Measurements from ENCODE around the gene GRID2. TPM values are rescaled to one million over a fixed set of nuclear protein-coding genes. Genes with fewer than 3 reads are reported as not detected.

The GRID2 gene
- total RNA-seq, 1 experiment from 2014 or later = 2.2 TPM

DNA sequence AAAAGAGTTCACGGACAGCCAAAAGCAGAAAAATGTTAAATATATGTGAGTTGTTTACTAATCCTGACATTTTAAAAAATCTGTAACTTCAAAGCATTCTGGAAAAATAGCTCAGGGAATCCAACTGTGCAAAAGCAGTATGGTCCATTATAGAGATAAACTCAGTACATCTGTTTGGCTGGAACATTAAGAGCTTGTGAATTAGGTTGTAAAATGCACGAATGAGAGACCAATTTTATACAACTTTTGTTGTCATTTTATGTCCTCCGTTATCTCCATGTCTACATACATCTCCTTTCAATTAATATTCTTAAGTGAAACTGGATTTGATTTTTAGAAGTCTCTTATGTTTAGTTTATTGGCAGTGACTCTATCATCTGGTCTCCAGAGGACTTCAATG is 1157.8 kb downstream of the GRID2 start:
- BruUV-seq (replicated peaks) = no TSS peak
- no peaks in the 10 kb centered on the region for H3K27me3 ChIP-seq (ENCODE audit: low read length)
- no peaks in the 10 kb centered on the region for H3K79me2 ChIP-seq (ENCODE audit: low read length)
- no peak overlapping the region for H3K4me3 ChIP-seq (ENCODE audit: low read length)
- intact Hi-C loops (cut with micrococcal nuclease) = no loop called here
- H4K20me1 ChIP-seq (ENCODE audit: low read length) = no peaks in the 10 kb centered on the region
- H3K9ac ChIP-seq (ENCODE audit: low read length) = no peak overlapping the region
- ChIA-PET CTCF (no interaction called here), POLR2A (ENCODE audit: unreplicated experiment) (no interaction called here)
- TF ChIP-seq, protein P1, sequence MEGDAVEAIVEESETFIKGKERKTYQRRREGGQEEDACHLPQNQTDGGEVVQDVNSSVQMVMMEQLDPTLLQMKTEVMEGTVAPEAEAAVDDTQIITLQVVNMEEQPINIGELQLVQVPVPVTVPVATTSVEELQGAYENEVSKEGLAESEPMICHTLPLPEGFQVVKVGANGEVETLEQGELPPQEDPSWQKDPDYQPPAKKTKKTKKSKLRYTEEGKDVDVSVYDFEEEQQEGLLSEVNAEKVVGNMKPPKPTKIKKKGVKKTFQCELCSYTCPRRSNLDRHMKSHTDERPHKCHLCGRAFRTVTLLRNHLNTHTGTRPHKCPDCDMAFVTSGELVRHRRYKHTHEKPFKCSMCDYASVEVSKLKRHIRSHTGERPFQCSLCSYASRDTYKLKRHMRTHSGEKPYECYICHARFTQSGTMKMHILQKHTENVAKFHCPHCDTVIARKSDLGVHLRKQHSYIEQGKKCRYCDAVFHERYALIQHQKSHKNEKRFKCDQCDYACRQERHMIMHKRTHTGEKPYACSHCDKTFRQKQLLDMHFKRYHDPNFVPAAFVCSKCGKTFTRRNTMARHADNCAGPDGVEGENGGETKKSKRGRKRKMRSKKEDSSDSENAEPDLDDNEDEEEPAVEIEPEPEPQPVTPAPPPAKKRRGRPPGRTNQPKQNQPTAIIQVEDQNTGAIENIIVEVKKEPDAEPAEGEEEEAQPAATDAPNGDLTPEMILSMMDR (conservative IDR thresholded peaks at IDR 0.05; ENCODE audit: low read depth, low read length) = no peak
- TF ChIP-seq EZH2phosphoT487 (IDR thresholded peaks at IDR 0.05; ENCODE audit: borderline replicate concordance, low read length) (no peak), EZH2 (IDR thresholded peaks at IDR 0.05; ENCODE audit: low read length, unreplicated experiment) (no peak)
- no peaks in the 10 kb centered on the region for H3K9me3 ChIP-seq (ENCODE audit: low read length)
- H3F3A ChIP-seq (ENCODE audit: low read length, unreplicated experiment) = no peaks in the 10 kb centered on the region
- no peak overlapping the region for H3K4me2 ChIP-seq (ENCODE audit: low read length)
- ATAC-seq (no peak), DNase-seq (no peak)
- H3K4me1 ChIP-seq (ENCODE audit: insufficient read depth, low read length) = no peaks in the 10 kb centered on the region
- no peaks in the 10 kb centered on the region for H3K36me3 ChIP-seq (ENCODE audit: low read depth, low read length)
- no peak overlapping the region for H2AFZ ChIP-seq (ENCODE audit: low read length)
- H3K27ac ChIP-seq (ENCODE audit: low read length) = no peak overlapping the region
- H3K9me2 ChIP-seq (replicated peaks; ENCODE audit: low read length) = no peaks in the 10 kb centered on the region

DNA sequence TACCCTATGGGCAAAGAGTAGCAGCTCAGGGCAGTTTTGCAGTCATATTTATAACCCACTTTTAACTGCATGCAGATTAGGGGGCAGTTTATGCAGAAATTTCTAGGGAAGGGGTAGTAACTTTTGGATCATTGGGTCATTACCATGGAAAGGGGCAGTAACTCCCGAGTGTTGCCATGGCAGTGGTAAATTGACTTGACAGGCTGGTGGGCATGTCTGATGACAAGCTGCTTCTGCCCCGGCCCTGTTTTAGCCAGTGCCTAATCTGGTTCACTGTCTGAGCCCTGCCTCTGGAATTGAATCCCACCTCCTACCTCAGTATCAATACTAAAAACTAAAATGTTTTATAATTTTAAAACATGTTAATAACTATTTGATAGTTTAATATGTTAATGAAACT is 1162.7 kb downstream of the GRID2 start:
- DNase-seq (no peak), ATAC-seq (no peak)
- Histone ChIP-seq H3K27me3 (ENCODE audit: low read length) (no peaks in the 10 kb centered on the region), H2AFZ (ENCODE audit: low read length) (no peak overlapping the region), H4K20me1 (ENCODE audit: low read length) (no peaks in the 10 kb centered on the region), H3K9me2 (replicated peaks; ENCODE audit: low read length) (no peaks in the 10 kb centered on the region), H3K9me3 (ENCODE audit: low read length) (no peaks in the 10 kb centered on the region), H3F3A (ENCODE audit: low read length, unreplicated experiment) (no peaks in the 10 kb centered on the region), H3K9ac (ENCODE audit: low read length) (no peak overlapping the region), H3K27ac (ENCODE audit: low read length) (no peak overlapping the region), H3K79me2 (ENCODE audit: low read length) (no peaks in the 10 kb centered on the region), H3K36me3 (ENCODE audit: low read depth, low read length) (no peaks in the 10 kb centered on the region), H3K4me1 (ENCODE audit: insufficient read depth, low read length) (no peaks in the 10 kb centered on the region), H3K4me3 (ENCODE audit: low read length) (no peak overlapping the region), H3K4me2 (ENCODE audit: low read length) (no peak overlapping the region)
- ChIA-PET CTCF (no interaction called here), POLR2A (ENCODE audit: unreplicated experiment) (no interaction called here)
- intact Hi-C loops (cut with micrococcal nuclease) = no loop called here
- TF ChIP-seq, protein P1 (conservative IDR thresholded peaks at IDR 0.05; ENCODE audit: low read depth, low read length) = no peak
- TF ChIP-seq EZH2 (IDR thresholded peaks at IDR 0.05; ENCODE audit: low read length, unreplicated experiment) = no peak
- no peak for TF ChIP-seq EZH2phosphoT487 (IDR thresholded peaks at IDR 0.05; ENCODE audit: borderline replicate concordance, low read length)
- no TSS peak for BruUV-seq (replicated peaks)

DNA sequence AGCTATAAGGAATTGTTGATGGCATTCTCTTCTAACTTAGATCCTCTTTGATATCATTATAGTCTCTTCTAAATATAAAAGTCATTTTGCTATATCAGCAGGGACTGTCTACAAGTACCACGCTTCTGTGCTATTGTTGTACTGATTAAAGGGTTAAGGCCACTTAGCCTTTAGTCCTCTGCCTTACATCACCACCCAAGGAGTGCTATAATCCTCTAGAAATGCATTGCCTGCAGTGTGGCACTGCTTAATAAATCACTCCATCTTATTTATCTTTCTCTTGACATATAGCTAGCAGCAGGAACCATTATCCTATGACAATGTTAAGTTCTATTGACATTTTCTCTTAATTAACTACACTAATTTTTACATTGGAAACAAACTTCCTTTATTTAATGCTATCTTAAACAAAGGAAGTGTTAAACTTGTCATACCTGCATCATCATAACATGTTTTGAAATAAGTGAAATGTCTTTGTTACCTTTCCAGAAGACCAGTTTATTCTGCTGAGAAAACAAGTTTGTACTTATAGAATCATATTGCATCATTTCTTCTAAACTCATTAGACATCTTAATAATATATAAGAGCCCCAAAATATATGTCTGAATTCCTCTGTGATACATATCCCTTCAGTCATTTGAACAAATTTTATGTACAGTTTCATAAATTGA is 1163.9 kb downstream of the GRID2 start:
- no peaks in the 10 kb centered on the region for H3K36me3 ChIP-seq (ENCODE audit: low read depth, low read length)
- H3K27ac ChIP-seq (ENCODE audit: low read length) = no peak overlapping the region
- H3K4me2 ChIP-seq (ENCODE audit: low read length) = no peak overlapping the region
- BruUV-seq (replicated peaks) = no TSS peak
- H4K20me1 ChIP-seq (ENCODE audit: low read length) = no peaks in the 10 kb centered on the region
- no peak overlapping the region for H3K4me3 ChIP-seq (ENCODE audit: low read length)
- no peak for TF ChIP-seq EZH2phosphoT487 (IDR thresholded peaks at IDR 0.05; ENCODE audit: borderline replicate concordance, low read length)
- no peak for TF ChIP-seq EZH2 (IDR thresholded peaks at IDR 0.05; ENCODE audit: low read length, unreplicated experiment)
- TF ChIP-seq, protein P1 (conservative IDR thresholded peaks at IDR 0.05; ENCODE audit: low read depth, low read length) = no peak
- H3K9ac ChIP-seq (ENCODE audit: low read length) = no peak overlapping the region
- no peaks in the 10 kb centered on the region for H3K27me3 ChIP-seq (ENCODE audit: low read length)
- H2AFZ ChIP-seq (ENCODE audit: low read length) = no peak overlapping the region
- H3F3A ChIP-seq (ENCODE audit: low read length, unreplicated experiment) = no peaks in the 10 kb centered on the region
- no peaks in the 10 kb centered on the region for H3K79me2 ChIP-seq (ENCODE audit: low read length)
- H3K4me1 ChIP-seq (ENCODE audit: insufficient read depth, low read length) = no peaks in the 10 kb centered on the region
- ChIA-PET POLR2A (ENCODE audit: unreplicated experiment) (no interaction called here), CTCF (no interaction called here)
- ATAC-seq = no peak
- no peaks in the 10 kb centered on the region for H3K9me3 ChIP-seq (ENCODE audit: low read length)
- no peak for DNase-seq
- H3K9me2 ChIP-seq (replicated peaks; ENCODE audit: low read length) = no peaks in the 10 kb centered on the region
- intact Hi-C loops (cut with micrococcal nuclease) = no loop called here
